ENCODE data around the gene PTPN7.
A peak's percentile ranks its signal among the peaks of the same experiment; 100 is the strongest.
"Not testable (repeated sequence)": the region's sequence is repeated elsewhere in the genome, so short reads cannot be mapped to it uniquely, and the experiment has no call there.

PTPN7 gene

DNA sequence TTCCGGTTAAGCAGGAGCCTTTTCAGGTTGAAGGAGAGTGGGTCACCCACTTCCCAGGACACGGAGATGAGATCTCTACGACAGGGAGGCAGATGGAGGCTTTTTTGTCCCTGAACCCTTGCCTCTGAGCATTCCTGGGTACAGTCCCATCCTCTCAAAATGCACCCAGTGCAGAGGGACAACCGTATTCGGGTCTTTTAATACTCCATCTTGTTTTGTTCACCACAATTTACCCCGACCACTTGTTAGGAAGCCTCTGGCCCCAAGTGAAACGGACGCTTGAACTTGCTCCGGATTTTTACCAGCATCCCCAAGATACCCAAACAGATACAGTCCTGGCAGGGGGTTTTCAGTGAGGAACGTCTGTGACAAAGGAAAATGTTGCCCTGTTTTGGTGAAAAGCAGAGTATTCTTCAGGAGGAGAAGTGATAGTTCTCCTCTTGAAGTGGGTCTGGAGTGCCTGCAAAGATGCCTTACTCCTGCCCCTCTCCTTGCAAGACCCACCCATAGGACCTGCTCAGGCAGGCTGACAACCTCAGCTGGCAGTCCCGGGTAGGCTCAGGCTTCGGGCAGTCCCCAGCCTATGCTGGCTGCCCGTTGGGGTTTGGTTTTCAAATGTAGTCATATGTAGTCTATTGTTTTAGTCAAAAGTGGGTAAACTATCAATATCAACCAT is 15.2 kb downstream of the PTPN7 start:
- Histone ChIP-seq H3K27me3 (no peaks in the 10 kb centered on the region), H3K9me3 (no peaks in the 10 kb centered on the region), H3K4me3 (ENCODE audit: low read depth, low read length) (peak overlapping the region; percentile 79), H3K4me1 (no peaks in the 10 kb centered on the region), H3K36me3 (no peaks in the 10 kb centered on the region)
- TF ChIP-seq, protein P1, sequence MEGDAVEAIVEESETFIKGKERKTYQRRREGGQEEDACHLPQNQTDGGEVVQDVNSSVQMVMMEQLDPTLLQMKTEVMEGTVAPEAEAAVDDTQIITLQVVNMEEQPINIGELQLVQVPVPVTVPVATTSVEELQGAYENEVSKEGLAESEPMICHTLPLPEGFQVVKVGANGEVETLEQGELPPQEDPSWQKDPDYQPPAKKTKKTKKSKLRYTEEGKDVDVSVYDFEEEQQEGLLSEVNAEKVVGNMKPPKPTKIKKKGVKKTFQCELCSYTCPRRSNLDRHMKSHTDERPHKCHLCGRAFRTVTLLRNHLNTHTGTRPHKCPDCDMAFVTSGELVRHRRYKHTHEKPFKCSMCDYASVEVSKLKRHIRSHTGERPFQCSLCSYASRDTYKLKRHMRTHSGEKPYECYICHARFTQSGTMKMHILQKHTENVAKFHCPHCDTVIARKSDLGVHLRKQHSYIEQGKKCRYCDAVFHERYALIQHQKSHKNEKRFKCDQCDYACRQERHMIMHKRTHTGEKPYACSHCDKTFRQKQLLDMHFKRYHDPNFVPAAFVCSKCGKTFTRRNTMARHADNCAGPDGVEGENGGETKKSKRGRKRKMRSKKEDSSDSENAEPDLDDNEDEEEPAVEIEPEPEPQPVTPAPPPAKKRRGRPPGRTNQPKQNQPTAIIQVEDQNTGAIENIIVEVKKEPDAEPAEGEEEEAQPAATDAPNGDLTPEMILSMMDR (IDR thresholded peaks at IDR 0.05; ENCODE audit: low read depth, low read length) = no peak
- DNase-seq = no peak

- Histone ChIP-seq H3K4me3 (ENCODE audit: low read depth, low read length) (peak within 1 kb of the TSS; percentile 79), H3K4me1 (no peaks in the 10 kb centered on the region), H3K9me3 (no peaks in the 10 kb centered on the region), H3K36me3 (no peaks in the 10 kb centered on the region), H3K27me3 (no peaks in the 10 kb centered on the region)
- TF ChIP-seq, protein P1 (IDR thresholded peaks at IDR 0.05; ENCODE audit: low read depth, low read length) = no peak
- DNase-seq = peak; percentile 78
Measured at GRCh38 chr1:202144402-202145067, 15.9 kb downstream of the PTPN7 start, which contains the start of gene ARL8A. ARL8A (minus strand) TSS chr1:202144737; CDS start chr1:202144572, 165 bp downstream.

- no peak for DNase-seq
- Histone ChIP-seq H3K36me3 (no peaks in the 10 kb centered on the region), H3K4me3 (ENCODE audit: low read depth, low read length) (peak overlapping the region; percentile 79), H3K9me3 (no peaks in the 10 kb centered on the region), H3K27me3 (no peaks in the 10 kb centered on the region), H3K4me1 (no peaks in the 10 kb centered on the region)
- TF ChIP-seq, protein P1 (IDR thresholded peaks at IDR 0.05; ENCODE audit: low read depth, low read length) = no peak
Measured at GRCh38 chr1:202143768-202144401, 16.5 kb downstream of the PTPN7 start.

GRCh38 chr1:202143011-202143767 is 17.2 kb downstream of the PTPN7 start:
- TF ChIP-seq, protein P1 (IDR thresholded peaks at IDR 0.05; ENCODE audit: low read depth, low read length) = no peak
- no peaks in the 10 kb centered on the region for H3K27me3 ChIP-seq
- no peaks in the 10 kb centered on the region for H3K4me1 ChIP-seq
- no peak for DNase-seq
- peak overlapping the region; percentile 79 for H3K4me3 ChIP-seq (ENCODE audit: low read depth, low read length)
- H3K36me3 ChIP-seq = no peaks in the 10 kb centered on the region
- no peaks in the 10 kb centered on the region for H3K9me3 ChIP-seq

- not testable (repeated sequence) for H3K9me3 ChIP-seq; H3K4me3 ChIP-seq (ENCODE audit: low read depth, low read length); H3K36me3 ChIP-seq; H3K4me1 ChIP-seq; H3K27me3 ChIP-seq; DNase-seq
Measured at GRCh38 chr1:202141468-202141867, 18.9 kb downstream of the PTPN7 start.

GRCh38 chr1:202140833-202141232 is 19.6 kb downstream of the PTPN7 start:
- H3K4me1 ChIP-seq = no peaks in the 10 kb centered on the region
- no peaks in the 10 kb centered on the region for H3K27me3 ChIP-seq
- no peak overlapping the region for H3K4me3 ChIP-seq (ENCODE audit: low read depth, low read length)
- no peak for DNase-seq
- TF ChIP-seq, protein P1 (IDR thresholded peaks at IDR 0.05; ENCODE audit: low read depth, low read length) = no peak
- peaks cover 3% of the 10 kb centered on the region; the same call in 1 of the 2 replicates for H3K36me3 ChIP-seq
- no peaks in the 10 kb centered on the region for H3K9me3 ChIP-seq

Measured in BE2C (cell line).